Stimulated activated CD4-positive, alpha-beta T cell treated with anti-CD3 and anti-CD28 coated beads, Interleukin-1b, Interleukin-23, amount 100 ng/mL, for 4 hours (primary cell): ENCODE results near the gene MAPK8IP3.

Experiments
- DNase-seq, 2 donors: peaks; one replicate each; pipeline ENCODE4 v3.0.0-alpha.2; 2020; ENCODE audit warnings: low read depth in 2 of 2

Gene MAPK8IP3, protein sequence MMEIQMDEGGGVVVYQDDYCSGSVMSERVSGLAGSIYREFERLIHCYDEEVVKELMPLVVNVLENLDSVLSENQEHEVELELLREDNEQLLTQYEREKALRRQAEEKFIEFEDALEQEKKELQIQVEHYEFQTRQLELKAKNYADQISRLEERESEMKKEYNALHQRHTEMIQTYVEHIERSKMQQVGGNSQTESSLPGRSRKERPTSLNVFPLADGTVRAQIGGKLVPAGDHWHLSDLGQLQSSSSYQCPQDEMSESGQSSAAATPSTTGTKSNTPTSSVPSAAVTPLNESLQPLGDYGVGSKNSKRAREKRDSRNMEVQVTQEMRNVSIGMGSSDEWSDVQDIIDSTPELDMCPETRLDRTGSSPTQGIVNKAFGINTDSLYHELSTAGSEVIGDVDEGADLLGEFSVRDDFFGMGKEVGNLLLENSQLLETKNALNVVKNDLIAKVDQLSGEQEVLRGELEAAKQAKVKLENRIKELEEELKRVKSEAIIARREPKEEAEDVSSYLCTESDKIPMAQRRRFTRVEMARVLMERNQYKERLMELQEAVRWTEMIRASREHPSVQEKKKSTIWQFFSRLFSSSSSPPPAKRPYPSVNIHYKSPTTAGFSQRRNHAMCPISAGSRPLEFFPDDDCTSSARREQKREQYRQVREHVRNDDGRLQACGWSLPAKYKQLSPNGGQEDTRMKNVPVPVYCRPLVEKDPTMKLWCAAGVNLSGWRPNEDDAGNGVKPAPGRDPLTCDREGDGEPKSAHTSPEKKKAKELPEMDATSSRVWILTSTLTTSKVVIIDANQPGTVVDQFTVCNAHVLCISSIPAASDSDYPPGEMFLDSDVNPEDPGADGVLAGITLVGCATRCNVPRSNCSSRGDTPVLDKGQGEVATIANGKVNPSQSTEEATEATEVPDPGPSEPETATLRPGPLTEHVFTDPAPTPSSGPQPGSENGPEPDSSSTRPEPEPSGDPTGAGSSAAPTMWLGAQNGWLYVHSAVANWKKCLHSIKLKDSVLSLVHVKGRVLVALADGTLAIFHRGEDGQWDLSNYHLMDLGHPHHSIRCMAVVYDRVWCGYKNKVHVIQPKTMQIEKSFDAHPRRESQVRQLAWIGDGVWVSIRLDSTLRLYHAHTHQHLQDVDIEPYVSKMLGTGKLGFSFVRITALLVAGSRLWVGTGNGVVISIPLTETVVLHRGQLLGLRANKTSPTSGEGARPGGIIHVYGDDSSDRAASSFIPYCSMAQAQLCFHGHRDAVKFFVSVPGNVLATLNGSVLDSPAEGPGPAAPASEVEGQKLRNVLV (N-terminal part only)

DNA sequence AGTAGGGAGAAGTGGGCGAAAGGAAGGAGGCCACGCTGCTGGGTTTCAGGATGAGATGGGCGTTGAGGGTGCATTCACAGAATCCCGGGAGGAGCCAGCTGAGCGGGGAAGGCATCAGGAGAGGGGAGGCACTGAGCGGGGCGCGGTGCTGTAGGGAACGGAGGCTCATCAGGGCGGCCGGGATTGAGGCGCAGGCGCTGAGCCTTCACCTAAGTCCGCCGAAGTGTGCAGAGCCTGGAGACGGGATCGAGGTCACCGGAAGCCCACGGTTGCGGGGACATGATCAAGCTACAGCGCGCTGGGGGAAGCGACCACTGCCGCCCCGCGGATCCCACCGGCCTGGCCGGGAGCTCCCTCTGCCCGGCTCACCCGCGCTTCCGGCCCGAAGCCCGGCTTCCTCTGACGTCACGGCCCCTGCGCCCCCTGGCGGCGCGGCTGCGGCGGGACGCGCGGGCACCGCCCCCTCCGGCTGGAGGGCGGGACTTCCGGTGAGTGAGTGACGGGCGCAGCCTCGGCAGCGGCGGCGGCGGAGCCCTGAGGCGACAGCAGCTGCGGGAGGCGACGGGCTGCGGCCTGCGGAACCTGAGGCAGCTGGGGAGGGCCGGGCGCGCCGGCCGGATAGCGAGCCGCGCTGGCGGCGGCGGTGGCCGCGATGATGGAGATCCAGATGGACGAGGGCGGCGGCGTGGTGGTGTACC is at the start of gene MAPK8IP3:
TSS of gene MAPK8IP3 (plus strand) at position 508 of the 698 bp plus-strand sequence. CDS start at position 653, 145 bp downstream.
- DNase-seq = peak; percentile 93 to 96

DNA sequence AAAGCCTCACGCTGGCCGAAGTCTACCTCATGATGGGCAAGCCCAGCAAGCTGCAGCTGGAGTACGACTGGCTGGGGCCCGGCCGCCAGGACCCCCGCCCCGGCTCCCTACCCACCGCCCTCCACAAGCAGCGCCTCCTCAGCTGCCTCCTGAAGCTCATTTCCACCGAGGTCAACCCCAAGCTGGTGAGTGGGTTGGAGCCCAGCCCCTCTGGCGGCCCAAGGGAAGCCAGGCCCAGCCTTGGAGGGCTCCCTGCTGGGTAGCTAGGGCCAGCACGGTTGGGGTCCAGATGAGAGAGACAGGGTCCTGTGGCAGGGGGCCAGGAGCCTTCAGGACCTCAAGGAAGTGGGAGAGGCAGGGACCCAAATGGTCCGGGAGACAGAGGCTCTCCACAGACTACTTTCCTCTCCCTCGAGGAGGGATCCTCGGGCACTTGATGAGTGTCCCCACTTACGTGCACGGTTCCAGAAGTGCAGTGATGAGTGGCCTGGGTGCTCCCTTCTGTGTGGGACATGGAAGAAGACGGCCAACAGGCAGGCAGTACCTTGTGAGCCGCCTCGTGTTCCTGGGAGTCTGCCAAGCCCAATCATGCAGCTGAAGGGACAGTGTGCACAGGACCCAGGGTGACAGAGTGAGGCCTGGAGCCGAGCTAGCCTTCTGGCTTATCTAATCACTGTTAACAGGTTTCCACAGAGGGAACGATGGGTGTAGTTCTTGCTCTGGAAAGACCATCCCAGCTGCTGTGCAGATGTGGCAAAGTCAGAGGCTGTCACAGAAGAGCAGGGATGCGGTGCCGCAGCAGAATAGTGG is 49.0 kb upstream of the MAPK8IP3 start:
- no peak for DNase-seq

DNA sequence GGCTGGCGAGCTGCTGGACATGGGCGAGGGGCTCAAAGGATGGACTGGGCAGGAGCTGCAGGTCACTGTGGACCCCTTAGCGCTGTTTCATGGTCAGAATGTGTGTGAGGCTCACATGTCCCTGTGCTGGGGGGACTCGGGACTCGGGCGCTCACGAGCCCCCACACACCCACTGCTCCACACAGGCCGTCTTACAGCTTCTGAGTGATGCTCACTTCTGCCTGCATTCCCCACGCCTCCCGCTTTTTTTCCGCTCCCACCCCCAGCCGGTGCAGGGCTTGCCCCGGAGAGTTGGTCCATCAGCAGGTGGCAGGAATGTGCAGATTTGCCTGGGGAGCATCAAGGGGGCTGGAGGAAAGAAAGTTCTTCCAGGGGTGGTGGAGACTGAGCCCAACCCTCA is 48.2 kb upstream of the MAPK8IP3 start:
- no peak for DNase-seq

DNA sequence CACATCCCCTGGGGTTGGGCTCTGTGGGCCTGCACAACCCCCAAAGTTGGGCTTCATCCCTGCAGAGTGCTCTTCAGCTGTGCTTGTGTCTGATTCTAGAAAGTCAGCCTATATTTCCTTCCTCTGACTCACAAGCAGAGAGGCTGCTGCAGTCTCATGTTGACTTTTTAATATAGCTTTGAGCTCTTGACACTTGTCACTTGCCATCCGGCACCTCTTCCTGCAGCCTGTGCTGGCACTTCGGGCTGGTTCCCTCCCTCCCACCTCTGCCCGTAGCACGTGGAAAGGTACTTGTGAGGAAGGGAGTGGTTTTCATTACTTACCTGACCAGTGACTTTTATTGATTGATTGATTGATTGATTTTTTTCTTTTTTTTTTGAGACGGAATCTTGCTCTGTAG is 47.0 kb upstream of the MAPK8IP3 start:
- no peak for DNase-seq

DNA sequence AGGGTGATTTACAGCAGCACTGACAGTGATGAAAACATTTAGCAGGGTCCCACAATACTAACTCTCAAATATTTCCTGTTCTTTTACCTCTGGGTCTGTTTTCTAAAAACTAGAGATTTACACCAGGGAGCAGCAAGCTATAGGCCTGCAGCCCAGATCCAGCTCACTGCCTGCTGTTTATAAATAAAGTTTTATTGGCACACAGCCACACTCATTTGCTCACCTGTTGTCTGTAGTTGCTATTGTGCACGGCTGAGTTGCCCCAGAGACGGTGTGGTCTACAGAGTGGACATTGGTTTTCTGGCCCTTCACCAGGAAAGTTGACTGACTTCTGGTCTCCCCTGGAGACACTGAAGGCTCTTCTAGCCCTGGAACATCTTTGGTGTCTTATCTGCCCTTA is 44.2 kb upstream of the MAPK8IP3 start:
- no peak for DNase-seq

DNA sequence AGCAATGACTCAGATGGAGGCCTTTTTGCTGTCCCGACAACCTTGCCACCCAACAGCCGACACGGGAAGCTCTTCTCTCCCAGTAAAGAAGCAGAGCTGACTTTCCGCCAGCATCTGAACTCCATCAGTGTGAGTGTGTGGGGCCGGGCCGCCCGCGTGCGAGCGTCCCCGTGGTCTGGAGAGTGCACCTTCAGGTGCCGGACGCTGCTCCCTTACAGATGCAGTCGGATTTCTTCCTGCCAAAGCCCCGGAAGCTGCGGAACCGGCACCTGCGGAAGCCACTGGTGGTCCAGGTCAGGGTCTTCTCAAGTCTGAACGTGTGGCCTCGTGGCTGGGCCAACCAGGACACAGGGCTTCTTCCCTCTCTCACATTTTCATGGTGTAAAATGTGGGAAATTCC is 43.5 kb upstream of the MAPK8IP3 start:
- no peak for DNase-seq

DNA sequence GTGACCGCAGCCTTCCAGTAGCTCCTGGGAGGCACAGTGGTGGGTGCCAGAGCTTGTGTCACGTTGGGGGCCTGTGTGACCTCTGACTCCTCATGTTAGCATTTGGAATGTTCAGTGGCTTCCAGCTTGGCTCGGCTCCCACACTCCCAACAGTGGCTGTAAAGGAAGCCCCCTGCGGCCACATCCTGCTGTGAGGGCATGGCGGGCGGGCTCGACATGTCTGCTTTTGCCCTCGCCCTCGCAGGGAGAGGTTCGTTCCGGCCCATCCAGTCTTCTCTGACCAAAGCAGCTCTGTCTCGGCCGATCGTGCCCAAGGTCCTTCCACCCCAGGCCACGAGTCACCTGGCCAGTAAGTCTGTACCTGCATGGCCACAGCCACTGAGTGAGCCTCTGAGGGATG is 40.2 kb upstream of the MAPK8IP3 start:
- no peak for DNase-seq

DNA sequence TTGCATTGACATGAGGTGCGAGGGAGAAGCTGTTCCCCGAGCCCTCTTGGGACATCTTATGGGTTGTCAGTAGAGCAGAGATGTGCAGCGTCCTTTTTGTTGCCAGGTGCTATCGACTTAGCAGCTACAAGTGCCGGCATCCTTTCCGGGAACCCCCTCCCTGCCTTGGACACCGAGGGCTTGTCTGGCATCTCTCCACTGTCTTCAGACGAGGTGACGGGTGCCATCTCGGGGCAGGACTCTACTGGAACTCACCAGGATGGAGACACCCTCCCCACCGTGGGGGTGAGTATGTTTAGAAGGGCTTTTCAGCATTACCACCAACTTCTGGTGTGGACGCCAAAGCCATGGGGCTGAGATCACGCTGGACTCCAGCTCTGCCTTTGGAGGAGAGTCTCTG is 39.7 kb upstream of the MAPK8IP3 start:
- DNase-seq = no peak

DNA sequence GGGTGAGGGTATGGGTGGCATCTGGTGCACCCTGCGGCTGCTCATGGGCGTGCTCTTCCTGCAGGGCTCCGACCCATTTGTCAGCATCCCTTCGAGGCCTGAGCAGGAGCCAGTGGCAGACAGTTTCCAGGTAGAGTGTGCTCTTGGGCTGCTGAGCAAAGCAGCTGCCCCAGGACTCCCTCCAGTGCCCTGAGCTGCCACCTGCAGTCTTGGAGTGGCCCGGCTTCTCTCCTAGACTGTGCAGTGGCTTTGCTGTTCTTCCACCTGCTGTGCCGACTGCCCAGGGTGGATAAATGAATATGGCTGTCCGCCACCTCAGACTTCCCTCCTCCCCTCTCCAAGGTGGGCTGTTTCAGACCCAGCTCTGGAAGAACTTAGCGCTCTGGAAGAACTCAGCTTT is 38.7 kb upstream of the MAPK8IP3 start:
- no peak for DNase-seq

DNA sequence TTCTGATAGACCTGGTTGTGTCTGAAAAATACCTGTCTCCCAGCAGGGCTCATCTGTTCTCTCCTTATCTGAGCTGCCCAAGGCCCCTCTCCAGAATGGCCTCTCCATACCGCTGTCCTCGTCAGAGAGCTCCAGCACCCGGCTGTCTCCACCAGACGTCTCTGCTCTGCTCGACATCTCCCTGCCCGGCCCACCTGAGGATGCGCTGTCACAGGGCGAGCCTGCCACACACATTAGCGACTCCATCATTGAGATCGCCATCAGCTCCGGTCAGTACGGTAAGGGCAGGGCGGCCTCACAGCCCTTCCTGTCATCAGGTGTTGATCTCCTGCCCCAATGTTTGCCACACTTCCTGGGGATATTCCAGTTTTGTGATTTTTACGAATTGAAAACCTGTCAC is 38.1 kb upstream of the MAPK8IP3 start:
- no peak for DNase-seq

DNA sequence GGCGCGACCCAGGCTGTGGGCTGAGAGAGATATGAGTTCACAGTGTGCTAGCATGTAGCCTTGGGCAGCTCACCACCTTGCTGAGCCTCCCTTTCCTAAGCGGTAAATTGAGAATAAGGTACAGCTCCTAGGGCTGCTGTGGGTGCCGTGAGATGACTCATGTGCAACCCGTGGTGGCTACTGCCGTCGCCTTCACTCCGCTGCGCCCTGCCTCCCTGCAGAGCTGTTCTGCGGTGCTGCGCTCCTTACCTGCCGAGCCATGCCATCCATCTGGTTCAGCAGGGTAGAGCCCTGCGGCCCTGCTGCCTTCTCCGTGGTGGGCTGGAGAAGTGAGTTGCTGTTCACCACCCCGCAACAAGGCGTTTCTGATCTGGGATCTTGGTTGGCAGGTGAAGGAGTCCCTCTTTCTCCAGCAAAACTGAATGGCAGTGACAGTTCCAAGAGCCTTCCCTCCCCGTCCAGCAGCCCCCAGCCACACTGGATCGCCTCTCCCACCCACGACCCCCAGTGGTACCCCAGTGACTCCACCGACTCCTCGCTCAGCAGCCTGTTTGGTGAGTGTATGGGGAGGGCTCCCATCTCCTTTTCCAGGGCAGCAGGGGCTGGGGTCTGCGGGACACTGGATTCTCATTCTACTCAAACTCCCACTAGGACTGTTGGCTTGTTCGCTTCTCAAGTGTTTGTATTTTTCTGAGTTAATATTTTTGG is 37.2 kb upstream of the MAPK8IP3 start:
- DNase-seq = no peak

DNA sequence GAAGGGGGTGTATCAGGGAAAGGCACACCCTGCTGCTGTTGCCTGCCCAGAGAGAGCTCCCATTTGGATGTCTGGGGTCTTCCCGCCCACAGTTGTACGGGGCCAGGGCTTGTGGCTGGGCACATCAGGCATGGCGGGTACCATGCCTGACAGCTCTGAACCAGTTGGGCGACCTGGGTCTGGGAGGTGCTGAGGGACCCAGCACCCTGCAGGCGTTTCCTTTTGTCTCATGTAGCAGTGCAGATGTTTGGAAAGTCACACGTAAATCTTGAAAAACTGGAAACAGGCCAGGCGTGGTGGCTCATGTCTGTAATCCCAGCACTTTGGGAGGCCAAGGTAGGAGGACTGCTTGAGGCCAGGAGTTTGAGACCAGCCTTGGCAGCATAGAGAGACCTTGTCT is 36.3 kb upstream of the MAPK8IP3 start:
- no peak for DNase-seq

DNA sequence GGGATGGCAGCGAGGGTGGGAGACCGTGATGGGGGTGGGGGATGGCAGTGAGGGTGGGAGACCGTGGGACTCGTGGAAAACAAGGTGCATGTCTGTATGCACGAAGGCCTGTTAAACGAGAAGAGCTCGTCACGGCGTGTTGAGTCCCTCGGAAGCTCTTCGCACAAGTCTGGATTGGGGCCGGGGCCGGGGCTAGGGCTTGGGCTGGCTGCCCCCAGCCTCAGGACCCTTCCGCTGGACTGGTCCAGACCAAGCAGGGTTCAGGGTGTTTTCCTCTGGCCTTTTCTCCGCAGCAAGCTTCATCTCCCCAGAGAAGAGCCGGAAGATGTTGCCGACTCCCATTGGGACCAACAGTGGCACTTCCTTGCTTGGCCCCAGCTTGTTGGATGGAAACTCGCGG is 35.6 kb upstream of the MAPK8IP3 start:
- no peak for DNase-seq

DNA sequence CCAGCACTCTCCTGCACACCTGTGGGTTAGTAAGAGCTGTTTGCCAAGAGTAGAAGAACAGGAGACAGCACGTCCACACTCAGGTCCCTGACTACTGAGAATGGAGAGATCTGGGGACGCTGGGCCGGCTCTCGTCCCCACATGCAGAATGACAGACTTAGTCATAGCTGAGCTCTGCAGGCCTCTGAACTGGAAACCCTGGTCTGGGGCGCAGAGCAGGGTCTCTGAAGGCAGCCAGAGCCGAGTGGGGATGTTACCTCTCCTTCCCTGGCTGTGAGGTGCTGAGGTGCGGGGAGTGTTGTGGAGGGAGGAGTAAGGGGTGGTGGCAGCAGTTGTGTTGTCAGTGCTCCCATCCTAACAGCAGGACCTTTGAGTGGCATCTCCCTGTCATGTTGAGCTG is 35.1 kb upstream of the MAPK8IP3 start:
- DNase-seq = no peak

DNA sequence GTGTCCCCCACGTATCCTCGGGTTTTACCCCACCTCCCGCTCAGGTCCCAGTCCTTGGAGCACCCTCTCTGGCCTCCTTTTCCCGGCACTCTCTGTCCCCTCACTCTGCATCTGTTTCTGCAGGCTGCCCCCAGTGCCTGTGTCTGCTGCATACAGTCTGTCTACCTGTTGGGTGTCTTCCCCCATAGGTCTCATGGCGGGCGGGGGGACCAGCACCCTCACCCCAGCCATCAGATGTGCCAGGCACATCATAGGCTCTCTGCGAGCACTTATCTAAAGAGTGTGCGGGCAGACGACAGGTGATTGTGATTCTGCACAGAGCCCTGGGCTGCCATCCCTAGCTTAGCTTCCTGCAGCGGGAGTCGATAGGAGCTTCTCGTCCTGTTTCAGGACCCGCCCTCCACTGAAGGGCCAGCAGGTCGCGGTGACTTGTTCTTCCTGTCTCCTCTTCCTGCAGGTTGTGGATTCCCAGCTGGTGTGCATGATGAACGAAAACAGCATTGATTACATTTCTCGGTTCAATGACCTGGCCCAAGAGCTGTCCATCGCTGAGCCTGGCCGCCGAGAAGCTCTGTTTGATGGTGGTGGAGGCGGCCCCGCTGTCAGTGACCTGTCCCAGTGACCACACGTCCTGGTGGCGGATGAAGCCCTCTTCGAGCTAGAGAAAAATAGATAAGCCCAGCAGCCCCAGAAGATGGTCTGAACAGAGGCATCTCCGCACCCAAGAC is 32.4 kb upstream of the MAPK8IP3 start:
- DNase-seq = no peak

DNA sequence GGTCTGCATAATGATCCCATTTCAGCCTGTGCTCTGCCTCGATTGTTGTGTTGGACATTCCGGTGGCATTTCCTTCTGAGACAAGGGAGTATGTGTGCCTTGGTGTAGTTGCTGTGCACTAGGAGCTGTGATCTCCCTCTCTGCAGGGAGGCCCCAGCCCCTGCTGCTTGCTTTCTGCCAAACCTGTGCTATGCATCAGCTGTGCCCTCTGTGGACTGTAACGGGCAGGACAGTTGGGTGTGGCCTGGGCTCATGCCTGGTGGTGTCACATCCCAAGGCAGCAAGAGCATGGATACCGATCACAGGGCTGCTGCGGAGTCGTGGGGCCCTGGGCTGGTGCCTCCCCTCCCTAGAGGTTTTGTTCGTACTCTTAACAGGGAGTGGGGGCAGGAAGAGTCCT is 31.7 kb upstream of the MAPK8IP3 start:
- no peak for DNase-seq

DNA sequence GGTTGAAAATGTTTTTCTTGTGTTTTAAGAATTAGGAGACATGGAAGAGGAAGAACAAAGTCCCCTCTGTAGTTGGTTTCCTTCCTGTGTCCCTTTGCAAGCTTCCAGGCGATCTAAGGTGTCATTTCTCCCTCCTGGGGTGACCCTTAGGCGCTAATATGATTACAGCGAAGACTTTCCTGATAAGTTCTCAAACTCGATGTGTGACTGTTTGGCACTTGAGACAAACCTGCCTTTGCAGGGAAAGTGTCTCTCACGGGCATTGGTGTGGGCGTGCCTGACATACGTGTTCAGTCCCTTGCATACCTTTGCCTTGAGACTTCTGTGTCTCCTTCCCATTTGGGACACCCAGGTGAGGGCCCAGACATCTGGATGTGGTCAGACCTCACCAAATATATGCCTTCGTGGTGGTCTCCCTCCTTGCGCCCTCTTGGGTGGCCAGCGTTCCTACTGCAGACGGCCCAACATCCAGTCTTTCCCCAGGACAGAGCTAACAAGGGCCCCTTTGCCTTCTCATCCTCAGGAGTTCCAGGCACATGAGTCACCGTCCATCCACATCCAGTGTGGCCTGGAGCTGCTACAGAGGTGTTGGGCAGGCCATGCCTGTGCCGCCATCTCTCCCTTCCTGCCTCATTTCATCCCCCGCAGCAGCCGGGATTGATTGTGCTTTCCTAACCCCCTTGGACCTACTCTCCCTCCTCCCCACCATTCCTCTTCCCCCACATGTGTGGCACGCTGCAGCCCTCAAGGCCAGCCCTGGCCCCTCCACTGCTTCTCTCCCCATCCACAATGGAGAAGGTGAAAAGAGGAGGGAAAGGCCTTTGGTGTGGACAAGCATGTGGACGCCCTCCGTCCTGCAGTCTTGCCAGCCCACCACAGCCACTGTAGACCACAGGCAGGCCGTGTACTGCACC is 31.0 kb upstream of the MAPK8IP3 start:
- no peak for DNase-seq

DNA sequence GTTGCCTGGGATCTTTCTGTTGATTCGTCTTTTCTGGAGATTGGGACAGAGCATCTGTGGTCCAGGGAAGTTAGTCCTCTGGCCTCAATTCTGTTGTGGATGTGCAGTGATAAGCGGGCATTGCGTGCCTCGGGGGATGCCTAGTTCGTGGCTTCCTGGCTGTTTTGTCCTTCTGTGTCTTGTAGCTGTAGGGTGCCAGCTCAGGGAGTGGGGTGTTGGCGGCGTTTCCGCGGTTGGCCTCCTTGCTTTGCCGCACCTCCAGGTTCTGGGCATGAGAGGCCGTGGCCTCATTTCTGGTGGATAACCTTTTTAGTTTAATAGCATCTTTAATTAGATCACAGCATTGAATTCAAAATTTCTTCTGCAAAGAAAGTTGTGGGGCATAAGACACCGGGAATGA is 29.3 kb upstream of the MAPK8IP3 start:
- no peak for DNase-seq
